Measurements from ENCODE around the gene PPP1R12C. TPM values are rescaled to one million over a fixed set of nuclear protein-coding genes. Genes with fewer than 3 reads are reported as not detected.
"Not testable (repeated sequence)": the region's sequence is repeated elsewhere in the genome, so short reads cannot be mapped to it uniquely, and the experiment has no call there.

PPP1R12C gene
- total RNA-seq, 1 experiment from 2014 or later = 110 TPM

GRCh38 chr19:55157064-55157908 is 39.8 kb upstream of the PPP1R12C start, which contains the start of gene TNNI3:
Gene TNNI3 (minus strand): TSS chr19:55157732. CDS start chr19:55157589, 143 bp downstream.
- H3K9me2 ChIP-seq (ENCODE audit: insufficient read depth) = no peaks in the 10 kb centered on the region
- no peaks in the 10 kb centered on the region for H3K9me3 ChIP-seq (ENCODE audit: insufficient read depth, low read depth)
- no TSS peak for BruUV-seq (replicated peaks)
- no peak within 1 kb of the TSS for H3K27ac ChIP-seq
- ChIA-PET CTCF (no interaction called here), POLR2A (ENCODE audit: unreplicated experiment) (no interaction called here)
- H3F3A ChIP-seq (ENCODE audit: insufficient read depth, low read depth) = peaks cover 36% of the 10 kb centered on the region
- H3K4me2 ChIP-seq = peak within 1 kb of the TSS; percentile 40; the same call in 1 of the 2 replicates
- H4K20me1 ChIP-seq (ENCODE audit: insufficient read depth) = no peaks in the 10 kb centered on the region
- no peak within 1 kb of the TSS for H2AFZ ChIP-seq
- H3K4me1 ChIP-seq (replicated peaks; ENCODE audit: insufficient read depth) = peaks cover 19% of the 10 kb centered on the region
- no peak within 1 kb of the TSS for H3K4me3 ChIP-seq
- H3K27me3 ChIP-seq (ENCODE audit: insufficient read depth, low read depth) = no peaks in the 10 kb centered on the region
- DNase-seq = no peak
- TF ChIP-seq, protein P1, sequence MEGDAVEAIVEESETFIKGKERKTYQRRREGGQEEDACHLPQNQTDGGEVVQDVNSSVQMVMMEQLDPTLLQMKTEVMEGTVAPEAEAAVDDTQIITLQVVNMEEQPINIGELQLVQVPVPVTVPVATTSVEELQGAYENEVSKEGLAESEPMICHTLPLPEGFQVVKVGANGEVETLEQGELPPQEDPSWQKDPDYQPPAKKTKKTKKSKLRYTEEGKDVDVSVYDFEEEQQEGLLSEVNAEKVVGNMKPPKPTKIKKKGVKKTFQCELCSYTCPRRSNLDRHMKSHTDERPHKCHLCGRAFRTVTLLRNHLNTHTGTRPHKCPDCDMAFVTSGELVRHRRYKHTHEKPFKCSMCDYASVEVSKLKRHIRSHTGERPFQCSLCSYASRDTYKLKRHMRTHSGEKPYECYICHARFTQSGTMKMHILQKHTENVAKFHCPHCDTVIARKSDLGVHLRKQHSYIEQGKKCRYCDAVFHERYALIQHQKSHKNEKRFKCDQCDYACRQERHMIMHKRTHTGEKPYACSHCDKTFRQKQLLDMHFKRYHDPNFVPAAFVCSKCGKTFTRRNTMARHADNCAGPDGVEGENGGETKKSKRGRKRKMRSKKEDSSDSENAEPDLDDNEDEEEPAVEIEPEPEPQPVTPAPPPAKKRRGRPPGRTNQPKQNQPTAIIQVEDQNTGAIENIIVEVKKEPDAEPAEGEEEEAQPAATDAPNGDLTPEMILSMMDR (conservative IDR thresholded peaks at IDR 0.05) = no peak
- TF ChIP-seq EZH2 (IDR thresholded peaks at IDR 0.05; ENCODE audit: low read depth) = no peak
- intact Hi-C loops (cut with micrococcal nuclease; ENCODE audit: unreplicated experiment) = no loop called here
- H3K36me3 ChIP-seq (ENCODE audit: low read depth) = no peaks in the 10 kb centered on the region
- H3K79me2 ChIP-seq (ENCODE audit: low read depth) = no peaks in the 10 kb centered on the region

DNA sequence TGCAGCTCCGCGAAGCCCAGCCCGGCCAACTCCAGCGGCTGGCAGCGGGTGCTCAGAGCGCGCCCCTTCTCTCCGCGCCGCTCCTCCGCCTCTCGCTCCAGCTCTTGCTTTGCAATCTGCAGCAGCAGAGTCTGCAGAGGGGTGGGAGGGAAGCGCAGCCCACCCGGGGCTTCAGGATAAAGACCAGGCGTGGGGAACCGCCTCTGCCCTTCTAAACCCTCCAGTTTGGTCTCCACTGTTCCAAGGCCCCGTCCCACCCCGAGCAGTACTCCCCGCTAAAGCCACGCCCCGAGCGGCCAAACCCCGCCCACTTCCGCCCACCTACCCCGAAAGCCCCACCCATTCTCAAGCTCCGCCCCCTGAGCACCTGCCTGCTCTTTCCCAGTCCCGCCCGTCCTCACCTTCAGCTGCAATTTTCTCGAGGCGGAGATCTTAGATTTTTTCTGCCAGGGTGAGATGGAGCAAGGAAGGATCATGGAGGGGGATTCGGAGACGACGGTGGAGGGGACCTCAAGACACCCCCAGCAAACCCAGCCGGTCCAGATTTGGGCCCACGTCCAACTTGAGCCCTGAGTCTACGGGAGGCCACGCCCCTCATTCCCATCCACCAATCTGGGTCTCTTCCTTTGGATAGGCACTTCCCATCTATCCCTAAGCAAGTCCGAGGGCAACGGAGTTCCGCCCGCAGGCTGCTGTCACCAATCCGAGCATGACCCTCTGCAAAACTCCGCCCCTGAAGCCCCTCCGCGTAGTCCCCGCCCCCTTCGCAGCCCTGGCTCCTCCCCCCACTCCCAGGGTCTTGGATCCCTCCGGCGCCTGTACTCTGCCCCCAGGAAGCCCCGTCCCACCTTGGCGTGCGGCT is 39.0 kb upstream of the PPP1R12C start:
- no peak overlapping the region for H3K4me2 ChIP-seq
- no peak overlapping the region for H2AFZ ChIP-seq
- peak in 1 of 2 experiments; percentile 88 for DNase-seq
- ChIA-PET CTCF (interaction anchor here (0.6 to 1.0 kb wide), 3 partner anchors 10 to 68 kb away, joined by 3 to 8 read pairs (median 3); no protein-coding TSS in a partner anchor), POLR2A (ENCODE audit: unreplicated experiment) (interaction anchor here (0.6 to 1.0 kb wide), 6 partner anchors 9 to 978 kb away, joined by 3 to 14 read pairs (median 5); partner anchors contain the start of genes DNAAF3 and KMT5C)
- H3F3A ChIP-seq (ENCODE audit: insufficient read depth, low read depth) = peaks cover 34% of the 10 kb centered on the region
- no peaks in the 10 kb centered on the region for H3K36me3 ChIP-seq (ENCODE audit: low read depth)
- intact Hi-C loops (cut with micrococcal nuclease; ENCODE audit: unreplicated experiment) = no loop called here
- no peaks in the 10 kb centered on the region for H3K9me2 ChIP-seq (ENCODE audit: insufficient read depth)
- H4K20me1 ChIP-seq (ENCODE audit: insufficient read depth) = no peaks in the 10 kb centered on the region
- no peaks in the 10 kb centered on the region for H3K9me3 ChIP-seq (ENCODE audit: insufficient read depth, low read depth)
- H3K27me3 ChIP-seq (ENCODE audit: insufficient read depth, low read depth) = no peaks in the 10 kb centered on the region
- no peak overlapping the region for H3K27ac ChIP-seq
- H3K4me1 ChIP-seq (replicated peaks; ENCODE audit: insufficient read depth) = peaks cover 19% of the 10 kb centered on the region
- TF ChIP-seq EZH2 (IDR thresholded peaks at IDR 0.05; ENCODE audit: low read depth) = no peak
- TF ChIP-seq, protein P1 (conservative IDR thresholded peaks at IDR 0.05) = no peak
- BruUV-seq (replicated peaks) = no TSS peak
- H3K79me2 ChIP-seq (ENCODE audit: low read depth) = no peaks in the 10 kb centered on the region
- no peak overlapping the region for H3K4me3 ChIP-seq

GRCh38 chr19:55155784-55156183 is 38.3 kb upstream of the PPP1R12C start:
- DNase-seq; H3K27ac ChIP-seq; H4K20me1 ChIP-seq (ENCODE audit: insufficient read depth); intact Hi-C loops (cut with micrococcal nuclease; ENCODE audit: unreplicated experiment); H3K4me2 ChIP-seq; H3K36me3 ChIP-seq (ENCODE audit: low read depth); H3K9me3 ChIP-seq (ENCODE audit: insufficient read depth, low read depth); H3K9me2 ChIP-seq (ENCODE audit: insufficient read depth); H3K4me3 ChIP-seq; H2AFZ ChIP-seq; H3K79me2 ChIP-seq (ENCODE audit: low read depth); H3K27me3 ChIP-seq (ENCODE audit: insufficient read depth, low read depth); BruUV-seq (replicated peaks): not testable (repeated sequence)
- Histone ChIP-seq H3K4me1 (replicated peaks; ENCODE audit: insufficient read depth) (peaks cover 19% of the 10 kb centered on the region), H3F3A (ENCODE audit: insufficient read depth, low read depth) (peaks cover 34% of the 10 kb centered on the region)
- ChIA-PET CTCF (interaction anchor here (0.6 to 1.0 kb wide), 2 partner anchors 9 to 11 kb away, joined by 3 read pairs; no protein-coding TSS in a partner anchor), POLR2A (ENCODE audit: unreplicated experiment) (interaction anchor here (0.6 to 1.0 kb wide), 3 partner anchors 11 to 979 kb away, joined by 3 to 14 read pairs (median 6); partner anchors contain the start of genes DNAAF3 and KMT5C)

Measured in PC-9 (cell line).